Measurements from ENCODE around the gene MOB3B.
A peak's percentile ranks its signal among the peaks of the same experiment; 100 is the strongest.

Gene MOB3B

GRCh38 chr9:27541740-27542139 is 12.1 kb upstream of the MOB3B start:
- H3K4me3 ChIP-seq, result no peak overlapping the region
- TF ChIP-seq CTCF (IDR thresholded peaks at IDR 0.05), result no peak
- H3K36me3 ChIP-seq, result peaks cover 0 to 8% (median 4%) of the 10 kb centered on the region in 3 donors
- H3K27me3 ChIP-seq, result no peaks in the 10 kb centered on the region
- intact Hi-C loops (cut with DNase I; ENCODE audit: low total_unique reads), result no loop called here
- no peaks in the 10 kb centered on the region for H3K9me3 ChIP-seq
- no peak for DNase-seq
- peak overlapping the region; percentile 68 to 78 for H3K27ac ChIP-seq
- H3K4me1 ChIP-seq, result peaks cover 0 to 59% (median 36%) of the 10 kb centered on the region in 4 donors

GRCh38 chr9:27540502-27540901 is 10.9 kb upstream of the MOB3B start:
- H3K4me1 ChIP-seq, result peaks cover 0 to 71% (median 46%) of the 10 kb centered on the region in 4 donors
- DNase-seq, result no peak

GRCh38 chr9:27539479-27540441 is 10.1 kb upstream of the MOB3B start:
- H3K4me1 ChIP-seq, result peaks cover 0 to 79% (median 49%) of the 10 kb centered on the region in 4 donors
- H3K27ac ChIP-seq, result peak overlapping the region; percentile 78 to 90
- H3K4me3 ChIP-seq, result no peak overlapping the region
- DNase-seq, result peak; percentile 70 to 82
- peaks cover 0 to 8% (median 0%) of the 10 kb centered on the region in 3 donors for H3K36me3 ChIP-seq
- no peaks in the 10 kb centered on the region for H3K9me3 ChIP-seq
- no peak for TF ChIP-seq CTCF (IDR thresholded peaks at IDR 0.05)
- intact Hi-C loops (cut with DNase I; ENCODE audit: low total_unique reads), result no loop called here
- no peaks in the 10 kb centered on the region for H3K27me3 ChIP-seq

More at GRCh38 chr9:27540502-27540901, 10.9 kb upstream of the MOB3B start:
- intact Hi-C loops (cut with DNase I; ENCODE audit: low total_unique reads), result no loop called here
- H3K27me3 ChIP-seq, result no peaks in the 10 kb centered on the region
- H3K36me3 ChIP-seq, result peaks cover 0 to 8% (median 2%) of the 10 kb centered on the region in 3 donors
- no peaks in the 10 kb centered on the region for H3K9me3 ChIP-seq
- no peak for TF ChIP-seq CTCF (IDR thresholded peaks at IDR 0.05)
- peak overlapping the region; percentile 68 to 78 for H3K27ac ChIP-seq
- H3K4me3 ChIP-seq, result no peak overlapping the region

GRCh38 chr9:27538647-27539046 is 9.0 kb upstream of the MOB3B start:
- intact Hi-C loops (cut with DNase I; ENCODE audit: low total_unique reads), result no loop called here
- Histone ChIP-seq H3K27me3 (no peaks in the 10 kb centered on the region), H3K4me1 (peaks cover 0 to 90% (median 56%) of the 10 kb centered on the region in 4 donors), H3K36me3 (peaks cover 0 to 7% (median 0%) of the 10 kb centered on the region in 3 donors), H3K4me3 (no peak overlapping the region), H3K9me3 (no peaks in the 10 kb centered on the region), H3K27ac (peak overlapping the region; percentile 78 to 90)
- DNase-seq, result no peak
- TF ChIP-seq CTCF (IDR thresholded peaks at IDR 0.05), result no peak

GRCh38 chr9:27537756-27538155 is 8.1 kb upstream of the MOB3B start:
- H3K36me3 ChIP-seq, result no peaks in the 10 kb centered on the region
- H3K4me3 ChIP-seq, result no peak overlapping the region
- no peaks in the 10 kb centered on the region for H3K27me3 ChIP-seq
- TF ChIP-seq CTCF (IDR thresholded peaks at IDR 0.05), result no peak
- H3K27ac ChIP-seq, result peak overlapping the region; percentile 78 to 90
- intact Hi-C loops (cut with DNase I; ENCODE audit: low total_unique reads), result no loop called here
- DNase-seq, result no peak
- peaks cover 0 to 94% (median 57%) of the 10 kb centered on the region in 4 donors for H3K4me1 ChIP-seq
- no peaks in the 10 kb centered on the region for H3K9me3 ChIP-seq
